ENCODE results near the gene CDK9.
"Not testable (repeated sequence)": the region's sequence is repeated elsewhere in the genome, so short reads cannot be mapped to it uniquely, and the experiment has no call there.

Gene CDK9

GRCh38 chr9:127785933-127786772 is at the start of gene CDK9:
TSS of gene CDK9 (plus strand) at chr9:127786034. CDS start at chr9:127786149, 115 bp downstream.
- DNase-seq: peak; percentile 90

- DNase-seq: no peak
Measured at GRCh38 chr9:127738666-127739065, 47.2 kb upstream of the CDK9 start.

- no peak for DNase-seq
Measured at GRCh38 chr9:127739614-127740330, 46.1 kb upstream of the CDK9 start.

- DNase-seq: peak; percentile 30
Measured at GRCh38 chr9:127741831-127742434, 43.9 kb upstream of the CDK9 start.

GRCh38 chr9:127742435-127743088 is 43.3 kb upstream of the CDK9 start:
- peak; percentile 73 for DNase-seq

- DNase-seq: no peak
Measured at GRCh38 chr9:127744398-127745110, 41.3 kb upstream of the CDK9 start.

- no peak for DNase-seq
Measured at GRCh38 chr9:127746959-127747569, 38.8 kb upstream of the CDK9 start.

GRCh38 chr9:127749090-127749787 is 36.6 kb upstream of the CDK9 start:
- no peak for DNase-seq

- no peak for DNase-seq
Measured at GRCh38 chr9:127751269-127752054, 34.4 kb upstream of the CDK9 start.

- DNase-seq: no peak
Measured at GRCh38 chr9:127753148-127753547, 32.7 kb upstream of the CDK9 start.

GRCh38 chr9:127753622-127754021 is 32.2 kb upstream of the CDK9 start:
- DNase-seq: no peak

- no peak for DNase-seq
Measured at GRCh38 chr9:127754099-127755060, 31.5 kb upstream of the CDK9 start.

- DNase-seq: no peak
Measured at GRCh38 chr9:127755061-127756060, 30.5 kb upstream of the CDK9 start.

GRCh38 chr9:127756233-127756632 is 29.6 kb upstream of the CDK9 start:
- no peak for DNase-seq

- DNase-seq: not testable (repeated sequence)
Measured at GRCh38 chr9:127756776-127757175, 29.1 kb upstream of the CDK9 start.

GRCh38 chr9:127758843-127759242 is 27.0 kb upstream of the CDK9 start:
- DNase-seq: no peak

- no peak for DNase-seq
Measured at GRCh38 chr9:127761061-127761460, 24.8 kb upstream of the CDK9 start.

GRCh38 chr9:127761491-127761956 is 24.3 kb upstream of the CDK9 start:
- DNase-seq: no peak
